NCI-H510A treated with DMSO at 0.1 percent for 48 hours (cell line): ENCODE measurements around the gene GLA.

Experiments
- DNase-seq: peaks from one replicate; lab custom pipeline; 2025; lab: John Stamatoyannopoulos, UW

GLA gene

GRCh38 chrX:101397779-101398178, 9.9 kb downstream of the GLA start:
- no peak for DNase-seq

- DNase-seq: no peak
Measured at GRCh38 chrX:101395789-101396188, 11.9 kb downstream of the GLA start.

- DNase-seq: no peak
Measured at GRCh38 chrX:101394372-101394771, 13.4 kb downstream of the GLA start.

GRCh38 chrX:101393530-101394305, 14.0 kb downstream of the GLA start:
- DNase-seq: no peak

GRCh38 chrX:101391831-101392230, 15.9 kb downstream of the GLA start:
- no peak for DNase-seq

- DNase-seq: peak; percentile 87
Measured at GRCh38 chrX:101390664-101391525, 16.8 kb downstream of the GLA start, which contains the start of gene RPL36A. TSS of gene RPL36A (plus strand) at chrX:101391011. CDS start at chrX:101391044, 33 bp downstream.

GRCh38 chrX:101388604-101389003, 19.1 kb downstream of the GLA start:
- no peak for DNase-seq

GRCh38 chrX:101386542-101386885, 21.2 kb downstream of the GLA start:
- no peak for DNase-seq

GRCh38 chrX:101385795-101386541, 21.8 kb downstream of the GLA start, which contains the start of gene BTK:
TSS of gene BTK (minus strand) at chrX:101386191. CDS start at chrX:101375284, 10,907 bp downstream.
- no peak for DNase-seq

- no peak for DNase-seq
Measured at GRCh38 chrX:101385026-101385684, 22.6 kb downstream of the GLA start.

GRCh38 chrX:101383679-101384205, 24.0 kb downstream of the GLA start:
- no peak for DNase-seq

GRCh38 chrX:101377547-101377946, 30.2 kb downstream of the GLA start:
- DNase-seq: no peak

- no peak for DNase-seq
Measured at GRCh38 chrX:101370888-101371504, 36.7 kb downstream of the GLA start.

- DNase-seq: no peak
Measured at GRCh38 chrX:101369687-101370086, 38.0 kb downstream of the GLA start.

- DNase-seq: no peak
Measured at GRCh38 chrX:101368800-101369199, 38.9 kb downstream of the GLA start.

- DNase-seq: no peak
Measured at GRCh38 chrX:101365301-101365795, 42.4 kb downstream of the GLA start.

- DNase-seq: no peak
Measured at GRCh38 chrX:101362757-101363156, 45.0 kb downstream of the GLA start.

GRCh38 chrX:101362116-101362515, 45.6 kb downstream of the GLA start:
- no peak for DNase-seq

- DNase-seq: no peak
Measured at GRCh38 chrX:101360390-101360789, 47.3 kb downstream of the GLA start.

- DNase-seq: no peak
Measured at GRCh38 chrX:101359966-101360365, 47.8 kb downstream of the GLA start.
